HCT116 (cell line): ENCODE data around the gene RFX8. TPM values are rescaled to one million over a fixed set of nuclear protein-coding genes. Genes with fewer than 3 reads are reported as not detected.

Source experiments
- ATAC-seq: fragments of 200-7000 bp; cut with Tn5 transposase; 2 replicates; pipeline ENCODE4 v1.9.1; 2020; ENCODE audit warnings: mild to moderate bottlenecking, moderate library complexity
- BruUV-seq: library from RNA; stranded (reverse); fragments of 400-500 nt; replicated peaks from 2 replicates; lab custom pipeline; 2021; lab: Mats Ljungman, UMichigan
- CTCF ChIA-PET: fragments of 300-600 bp; sonication (Branson Sonifier 250); formaldehyde crosslinking; loops from one replicate; lab custom pipeline; 2021; ENCODE audit warnings: antibody characterized with exemption; lab: Charles Lee
- POLR2A ChIA-PET: fragments of 300-600, 350-600 bp; sonication (Branson Sonifier 250); formaldehyde crosslinking; loops from one replicate; lab custom pipeline; 2021; ENCODE audit warnings: antibody characterized with exemption; lab: Charles Lee
- RAD21 ChIA-PET, 2 experiments: fragments of 300-600 bp; sonication (Branson Sonifier 250); formaldehyde crosslinking; loops; one replicate each; lab custom pipeline; 2023; ENCODE audit warnings: low total read pairs in 2 of 2; ENCODE audit not compliant: uncharacterized antibody in 2 of 2, unreplicated experiment in 2 of 2, low non-redundant PET in 1 of 2; lab: Charles Lee
- DNase-seq: peaks from one replicate; pipeline ENCODE4 v3.0.0-alpha.2; 2010; ENCODE audit warnings: low read depth, low spot score
- H2AFZ ChIP-seq: fragments of 200-600 bp; shearing (Covaris generic), sonication (generic); 2 replicates; pipeline ENCODE4 v1.6.1; 2017; ENCODE audit warnings: low read depth, mixed run types, mixed read lengths, antibody characterized with exemption, low read length; ENCODE audit not compliant: poor library complexity, severe bottlenecking
- H3K27ac ChIP-seq: 2 replicates; pipeline ENCODE4 v1.5.1; 2012; ENCODE audit warnings: low read depth, low read length
- H3K27me3 ChIP-seq: fragments of 200-600 bp; sonication (generic); 2 replicates; pipeline ENCODE4 v1.6.1; 2016; ENCODE audit warnings: mixed run types, low read length, mixed read lengths; ENCODE audit not compliant: insufficient read depth
- H3K36me3 ChIP-seq, 2 experiments: fragments of 200-500 bp in 1 of 2; fragments of 200-600 bp in 1 of 2; sonication (Bioruptor generic) in 1 of 2; sonication (generic) in 1 of 2; 2 replicates each; pipeline versions ENCODE4 v1.5.1 to v1.6.1; 2014 to 2016; ENCODE audit warnings: low read length in 2 of 2, inconsistent platforms in 1 of 2, mixed read lengths in 1 of 2, mixed run types in 1 of 2; ENCODE audit not compliant: insufficient read depth in 2 of 2, control insufficient read depth in 1 of 2
- H3K4me1 ChIP-seq, 2 experiments: fragments of 200-600 bp in 1 of 2; sonication (generic) in 1 of 2; 2 replicates each; pipeline versions ENCODE4 v1.5.1 to v1.6.1; 2012 to 2017; ENCODE audit warnings: low read length in 2 of 2, inconsistent platforms in 1 of 2, mild to moderate bottlenecking in 1 of 2, mixed read lengths in 1 of 2, mixed run types in 1 of 2, moderate library complexity in 1 of 2; ENCODE audit not compliant: insufficient read depth in 2 of 2, control insufficient read depth in 1 of 2
- H3K4me2 ChIP-seq: fragments of 200-600 bp; sonication (generic); 2 replicates; pipeline ENCODE4 v1.6.1; 2017; ENCODE audit warnings: mixed run types, low read length, mixed read lengths
- H3K4me3 ChIP-seq, 2 experiments: fragments of 200-600 bp in 1 of 2; sonication (generic) in 1 of 2; replicated peaks in 1 of 2; 2 replicates each; pipeline ENCODE4 v1.5.1; 2011 to 2016; ENCODE audit warnings: low read length in 2 of 2, control low read depth in 1 of 2, low read depth in 1 of 2, mild to moderate bottlenecking in 1 of 2, mixed read lengths in 1 of 2, mixed run types in 1 of 2
- H3K79me2 ChIP-seq: fragments of 200-600 bp; sonication (generic); 2 replicates; pipeline ENCODE4 v1.6.1; 2017; ENCODE audit warnings: mild to moderate bottlenecking, mixed run types, low read length, moderate library complexity, mixed read lengths; ENCODE audit not compliant: insufficient read depth
- H3K9ac ChIP-seq: fragments of 200-600 bp; sonication (generic); 2 replicates; pipeline ENCODE4 v1.6.1; 2016; ENCODE audit warnings: low read length, mixed read lengths
- H3K9me2 ChIP-seq: fragments of 200-600 bp; sonication (generic), shearing (Covaris generic); 2 replicates; pipeline ENCODE4 v1.6.1; 2017; ENCODE audit warnings: mixed run types, mild to moderate bottlenecking, moderate library complexity; ENCODE audit not compliant: insufficient read depth
- H3K9me3 ChIP-seq, 2 experiments: fragments of 200-500 bp in 1 of 2; fragments of 200-600 bp in 1 of 2; sonication (Bioruptor generic) in 1 of 2; sonication (generic) in 1 of 2; 2 replicates each; pipeline ENCODE4 v1.6.1; 2014 to 2017; ENCODE audit warnings: low read length in 2 of 2, mixed read lengths in 2 of 2, inconsistent platforms in 1 of 2, low read depth in 1 of 2, mild to moderate bottlenecking in 1 of 2, mixed run types in 1 of 2, moderate library complexity in 1 of 2; ENCODE audit not compliant: control insufficient read depth in 1 of 2, insufficient read depth in 1 of 2
- H4K20me1 ChIP-seq: fragments of 200-600 bp; sonication (generic), shearing (Covaris generic); 2 replicates; pipeline ENCODE4 v1.6.1; 2017; ENCODE audit warnings: mixed run types, mild to moderate bottlenecking, moderate library complexity; ENCODE audit not compliant: insufficient read depth
- CEBPB ChIP-seq: IDR thresholded peaks from 2 replicates; pipeline ENCODE4 v1.6.1; 2012; ENCODE audit warnings: low read depth
- FOSL1 ChIP-seq: IDR thresholded peaks from 2 replicates; pipeline ENCODE4 v1.6.1; 2012; ENCODE audit warnings: low read depth
- SIN3A ChIP-seq: IDR thresholded peaks from 2 replicates; pipeline ENCODE4 v1.6.1; 2012; ENCODE audit warnings: low read depth
- SP1 ChIP-seq: IDR thresholded peaks from 2 replicates; pipeline ENCODE4 v1.6.1; 2012; ENCODE audit warnings: low read depth
- TCF7L2 ChIP-seq: IDR thresholded peaks from 2 replicates; pipeline ENCODE4 v1.7.0; 2011; ENCODE audit warnings: borderline replicate concordance, inconsistent platforms; ENCODE audit not compliant: insufficient read depth, insufficient read length; ENCODE audit errors: extremely low read depth
- intact Hi-C: fragments of 100-400 bp; cut with micrococcal nuclease; formaldehyde crosslinking; loops from 2 replicates; pipeline ENCODE4 v1.10.0; 2022
- total RNA-seq: library from RNA; stranded (reverse); gene quantifications from one replicate; pipeline ENCODE4 v1.2.1, GENCODE V29; 2021; ENCODE audit not compliant: unreplicated experiment
- TF ChIP-seq, protein P1 (sequence below): IDR thresholded peaks from 2 replicates; pipeline ENCODE4 v1.6.1; 2012
- TF ChIP-seq, protein P2 (sequence below), 3 experiments: fragments of 200-600 bp in 1 of 3; sonication (generic) in 1 of 3; IDR thresholded peaks in 2 of 3; conservative IDR thresholded peaks in 1 of 3; 2 replicates each; pipeline ENCODE4 v1.5.1; 2012 to 2017; ENCODE audit warnings: low read depth in 2 of 3, low read length in 2 of 3, antibody characterized with exemption in 1 of 3, borderline replicate concordance in 1 of 3, control low read depth in 1 of 3, mild to moderate bottlenecking in 1 of 3, mixed read lengths in 1 of 3, mixed run types in 1 of 3, moderate library complexity in 1 of 3; ENCODE audit not compliant: insufficient read depth in 1 of 3
- TF ChIP-seq, protein P3 (sequence below): IDR thresholded peaks from 2 replicates; pipeline ENCODE4 v1.6.1; 2012

Gene RFX8
- total RNA-seq, 1 experiment from 2014 or later = not detected

DNA sequence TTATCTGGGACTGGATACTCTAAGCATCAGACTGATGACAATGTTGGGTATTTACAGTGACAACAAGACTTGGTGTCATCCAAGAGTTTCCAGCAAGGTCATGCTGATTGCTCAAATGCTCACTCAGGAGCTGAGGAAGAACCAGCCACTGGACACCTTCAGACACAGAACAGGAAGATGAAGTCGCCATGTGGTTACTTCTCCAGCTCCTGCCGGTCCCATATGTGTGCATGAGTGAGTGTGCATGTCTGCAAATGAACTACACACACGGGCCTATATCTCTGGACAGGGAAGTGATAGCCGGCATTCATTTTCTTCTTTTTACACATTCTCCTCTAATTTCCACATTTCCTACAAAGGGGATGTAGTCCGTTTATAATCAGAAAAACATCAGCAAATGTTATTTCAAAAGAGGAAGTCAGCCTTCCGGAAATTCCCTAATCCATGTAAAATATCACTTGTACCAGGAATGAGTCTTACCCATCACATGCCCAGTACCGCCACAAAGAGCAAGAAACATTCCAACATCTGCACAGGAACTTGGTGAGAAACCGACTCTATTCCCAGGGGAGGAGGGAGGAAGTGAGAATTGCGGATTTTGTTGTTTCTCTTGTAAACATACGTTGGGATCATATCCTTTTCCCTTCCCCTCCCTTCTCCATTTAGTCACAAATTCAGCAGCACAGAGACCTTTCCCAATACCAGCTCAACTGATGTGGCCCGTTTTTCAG lies 10.8 kb downstream of the RFX8 start:
- Histone ChIP-seq H3K79me2 (no peaks in the 10 kb centered on the region), H3K36me3 (no peaks in the 10 kb centered on the region), H3K4me1 (no peaks in the 10 kb centered on the region), H3K27me3 (no peaks in the 10 kb centered on the region), H4K20me1 (no peaks in the 10 kb centered on the region), H2AFZ (no peak overlapping the region), H3K4me3 (no peak overlapping the region), H3K4me2 (no peak overlapping the region), H3K9ac (no peak overlapping the region), H3K9me2 (no peaks in the 10 kb centered on the region), H3K9me3 (no peaks in the 10 kb centered on the region), H3K27ac (no peak overlapping the region)
- ChIA-PET POLR2A (no interaction called here), RAD21 (no interaction called here), CTCF (no interaction called here)
- TF ChIP-seq, protein P1, sequence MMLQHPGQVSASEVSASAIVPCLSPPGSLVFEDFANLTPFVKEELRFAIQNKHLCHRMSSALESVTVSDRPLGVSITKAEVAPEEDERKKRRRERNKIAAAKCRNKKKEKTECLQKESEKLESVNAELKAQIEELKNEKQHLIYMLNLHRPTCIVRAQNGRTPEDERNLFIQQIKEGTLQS = no peak
- TF ChIP-seq FOSL1 (no peak), TCF7L2 (no peak), SIN3A (no peak), CEBPB (no peak), SP1 (no peak)
- TF ChIP-seq, protein P2, sequence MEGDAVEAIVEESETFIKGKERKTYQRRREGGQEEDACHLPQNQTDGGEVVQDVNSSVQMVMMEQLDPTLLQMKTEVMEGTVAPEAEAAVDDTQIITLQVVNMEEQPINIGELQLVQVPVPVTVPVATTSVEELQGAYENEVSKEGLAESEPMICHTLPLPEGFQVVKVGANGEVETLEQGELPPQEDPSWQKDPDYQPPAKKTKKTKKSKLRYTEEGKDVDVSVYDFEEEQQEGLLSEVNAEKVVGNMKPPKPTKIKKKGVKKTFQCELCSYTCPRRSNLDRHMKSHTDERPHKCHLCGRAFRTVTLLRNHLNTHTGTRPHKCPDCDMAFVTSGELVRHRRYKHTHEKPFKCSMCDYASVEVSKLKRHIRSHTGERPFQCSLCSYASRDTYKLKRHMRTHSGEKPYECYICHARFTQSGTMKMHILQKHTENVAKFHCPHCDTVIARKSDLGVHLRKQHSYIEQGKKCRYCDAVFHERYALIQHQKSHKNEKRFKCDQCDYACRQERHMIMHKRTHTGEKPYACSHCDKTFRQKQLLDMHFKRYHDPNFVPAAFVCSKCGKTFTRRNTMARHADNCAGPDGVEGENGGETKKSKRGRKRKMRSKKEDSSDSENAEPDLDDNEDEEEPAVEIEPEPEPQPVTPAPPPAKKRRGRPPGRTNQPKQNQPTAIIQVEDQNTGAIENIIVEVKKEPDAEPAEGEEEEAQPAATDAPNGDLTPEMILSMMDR (IDR thresholded peaks at IDR 0.05 in 2 of 3, conservative IDR thresholded peaks at IDR 0.05 in 1 of 3; ENCODE audit: borderline replicate concordance in 1 of 3, insufficient read depth in 1 of 3, low read depth in 2 of 3, low read length in 2 of 3) = no peak
- TF ChIP-seq, protein P3, sequence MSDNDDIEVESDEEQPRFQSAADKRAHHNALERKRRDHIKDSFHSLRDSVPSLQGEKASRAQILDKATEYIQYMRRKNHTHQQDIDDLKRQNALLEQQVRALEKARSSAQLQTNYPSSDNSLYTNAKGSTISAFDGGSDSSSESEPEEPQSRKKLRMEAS = no peak
- ATAC-seq (no peak), DNase-seq (no peak)
- intact Hi-C loops = no loop called here
- BruUV-seq = no TSS peak
